HG03066 (cell line): Measurements from ENCODE around the gene ZNF280B.
A peak's percentile ranks its signal among the peaks of the same experiment; 100 is the strongest.

Experiments
- ATAC-seq: cut with Tn5 transposase; IDR thresholded peaks from one replicate; pipeline ENCODE4 v1.9.1; 2021; ENCODE audit warnings: low read depth; ENCODE audit not compliant: unreplicated experiment

ZNF280B gene

DNA sequence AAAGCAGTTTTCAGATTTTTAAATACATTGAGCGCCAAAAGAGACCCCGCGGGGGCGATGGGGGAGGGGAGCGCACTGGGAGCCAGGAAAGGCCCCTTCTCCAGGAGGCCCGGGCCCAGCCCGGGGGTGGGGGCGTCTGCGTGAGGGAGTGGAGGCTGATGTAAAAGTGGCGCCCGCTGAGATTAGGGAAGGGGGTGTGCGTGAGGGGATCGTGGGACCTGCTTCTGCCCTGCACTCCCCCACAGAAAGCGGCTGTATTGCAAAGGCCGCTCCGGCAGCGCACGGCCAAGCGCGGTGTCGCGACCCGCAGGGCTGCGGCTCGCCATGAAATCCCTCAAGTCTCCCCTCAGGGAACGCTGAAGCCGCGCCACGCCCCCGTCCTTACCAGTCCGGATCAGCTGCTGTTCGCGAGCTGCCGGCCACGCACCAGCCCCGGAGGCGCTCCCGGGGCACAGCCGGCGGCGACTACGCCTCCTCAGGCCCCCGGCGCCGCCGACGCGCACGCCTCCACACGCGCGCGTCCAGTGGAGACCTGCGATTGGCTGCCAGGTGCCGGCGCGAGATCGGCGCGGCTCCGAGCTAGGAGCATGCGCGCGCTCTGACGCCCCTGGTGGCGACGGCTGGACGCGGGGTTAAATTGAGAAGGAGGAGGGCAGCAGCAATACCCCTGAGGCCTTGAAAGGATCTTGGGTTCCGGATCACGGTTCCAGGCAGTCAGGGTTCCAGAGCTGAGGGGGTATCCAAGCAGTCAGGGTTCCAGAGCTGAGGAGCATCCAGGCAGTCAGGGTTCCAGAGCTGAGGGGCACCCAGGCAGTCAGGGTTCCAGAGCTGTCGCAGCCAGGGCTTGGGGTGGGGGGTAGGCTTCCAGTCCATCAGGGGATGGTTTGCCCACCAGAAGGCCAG lies at the start of gene ZNF280B:
Gene ZNF280B (minus strand): TSS at position 469 of the 903 bp plus-strand sequence. CDS start 19,344 bp downstream, outside the sequence.
- peak; percentile 78 for ATAC-seq

GRCh38 chr22:22556995-22557925 lies 48.7 kb upstream of the ZNF280B start:
- ATAC-seq = no peak

- no peak for ATAC-seq
Observed at GRCh38 chr22:22556578-22556977, 48.0 kb upstream of the ZNF280B start.

DNA sequence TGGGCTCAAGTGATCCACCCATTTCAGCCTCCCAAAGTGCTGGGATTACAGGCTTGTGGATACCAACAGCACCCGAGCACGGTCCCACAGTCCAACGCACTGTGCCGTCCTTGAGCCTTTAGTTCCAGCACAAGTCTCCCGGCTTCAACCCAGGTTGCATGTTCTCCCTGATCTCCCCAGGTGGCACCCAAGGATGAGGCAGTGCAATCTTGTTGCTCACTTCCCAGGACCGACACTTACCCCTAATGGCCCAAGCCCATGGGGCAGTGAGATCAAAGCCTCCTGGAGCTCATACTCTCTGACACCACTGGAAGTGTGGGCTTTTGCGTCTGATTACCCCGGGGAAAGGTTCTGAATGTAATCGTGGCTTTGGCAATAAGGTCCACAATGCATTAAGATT lies 47.1 kb upstream of the ZNF280B start:
- no peak for ATAC-seq

DNA sequence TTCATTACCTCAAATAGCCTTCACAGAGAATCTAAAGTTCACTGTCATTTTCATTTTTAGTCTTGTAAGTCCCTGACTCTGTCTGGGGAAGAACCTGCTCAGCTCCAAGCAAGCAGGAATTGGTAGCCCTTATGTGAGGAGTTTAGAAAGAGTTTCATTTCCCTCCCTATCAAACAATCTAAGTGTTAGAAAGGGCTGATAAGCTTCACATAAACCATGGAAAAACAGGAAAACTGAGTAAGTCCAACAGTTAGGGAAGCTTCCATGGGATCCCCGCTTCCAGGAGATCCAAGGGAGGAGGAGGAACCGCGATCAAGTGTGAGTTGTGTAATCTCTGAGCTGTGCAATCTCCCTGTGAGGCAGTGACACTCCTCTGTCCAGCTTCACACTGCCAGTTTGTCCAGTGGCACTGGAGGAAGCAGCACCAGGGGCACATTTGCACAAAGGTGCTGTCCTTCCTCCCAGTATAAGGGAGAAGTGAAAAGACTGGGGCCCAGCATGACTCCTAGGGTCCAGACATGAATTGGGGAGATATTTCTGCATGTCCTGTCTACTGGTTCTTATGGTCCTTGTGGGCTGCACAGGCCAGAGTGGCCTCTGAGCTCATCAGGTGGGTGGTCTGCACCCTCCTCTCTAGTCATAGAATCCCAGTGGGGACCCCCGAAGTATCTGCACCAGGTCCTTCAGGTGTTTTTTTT lies 46.2 kb upstream of the ZNF280B start:
- ATAC-seq = no peak

DNA sequence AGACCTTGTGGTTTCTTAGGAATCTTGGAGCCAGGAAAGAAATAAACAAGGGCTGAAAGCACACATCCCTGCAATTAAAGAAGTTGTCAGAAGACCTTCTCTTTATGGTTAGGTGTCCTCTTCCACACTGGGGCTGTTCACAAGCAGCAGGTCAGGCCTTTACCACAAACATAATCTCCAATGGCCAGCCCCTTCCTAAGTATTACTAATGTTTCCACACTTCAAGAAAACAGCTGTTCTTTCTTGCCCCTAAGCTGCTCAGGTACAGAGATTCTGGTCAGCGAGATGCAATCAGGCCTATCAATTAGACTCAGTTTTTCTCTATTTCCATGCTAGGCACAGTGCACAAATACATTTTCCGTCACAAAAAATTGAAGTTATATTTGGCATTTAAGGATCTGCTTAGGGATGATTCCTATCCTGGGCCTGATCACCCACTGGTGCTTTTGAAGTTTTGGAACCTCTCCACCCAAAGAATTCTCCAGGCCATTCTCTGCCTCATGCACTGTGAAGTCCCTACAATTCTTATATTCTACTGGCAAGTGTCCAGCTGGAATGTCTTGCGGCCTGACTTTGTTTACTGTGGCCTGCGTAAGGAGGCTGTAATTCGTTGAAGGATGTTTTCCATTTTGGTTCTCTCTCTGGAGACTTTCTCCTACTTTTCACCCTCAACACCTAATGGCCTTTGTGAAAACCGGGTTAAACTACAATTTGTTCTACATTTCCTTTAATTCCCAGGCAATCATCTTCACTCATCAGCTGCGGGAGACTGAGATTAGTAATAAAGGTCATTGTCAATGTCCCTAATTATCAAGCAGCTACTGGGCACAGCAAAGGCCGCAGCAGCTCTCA lies 45.4 kb upstream of the ZNF280B start:
- no peak for ATAC-seq

GRCh38 chr22:22553141-22553540 lies 44.6 kb upstream of the ZNF280B start:
- no peak for ATAC-seq

GRCh38 chr22:22552630-22553029 lies 44.1 kb upstream of the ZNF280B start:
- ATAC-seq = no peak

DNA sequence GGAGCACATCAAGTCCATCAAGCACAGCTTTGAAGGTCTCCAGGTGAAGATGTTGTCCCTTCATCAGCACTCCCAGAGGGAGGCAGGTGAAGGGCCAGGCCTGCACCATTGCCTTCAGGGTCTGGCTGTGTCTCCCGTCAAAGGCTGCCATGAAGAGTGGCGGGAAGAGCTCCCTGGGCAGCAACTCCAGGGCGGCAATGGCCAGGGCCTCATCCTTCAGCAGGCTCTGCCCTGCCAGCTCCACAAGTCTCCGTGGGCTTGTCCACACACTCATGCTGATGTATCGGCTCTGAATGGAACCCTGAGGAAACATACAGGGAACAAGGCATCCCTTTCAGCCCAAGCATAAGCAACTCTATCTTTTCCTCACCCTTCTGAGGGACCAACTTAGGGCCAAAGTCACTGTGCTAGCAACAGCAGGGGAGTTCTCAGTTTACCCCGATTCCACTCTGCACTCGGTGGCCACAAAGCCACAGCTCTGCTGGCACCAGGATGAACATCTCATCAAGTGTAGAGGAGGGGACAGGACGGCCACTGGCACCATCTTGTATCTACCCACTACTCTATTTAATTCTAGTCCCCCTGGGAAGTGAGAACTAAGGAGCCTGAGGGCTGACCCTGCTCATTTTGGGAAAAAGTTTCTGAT lies 42.4 kb upstream of the ZNF280B start:
- ATAC-seq = no peak

DNA sequence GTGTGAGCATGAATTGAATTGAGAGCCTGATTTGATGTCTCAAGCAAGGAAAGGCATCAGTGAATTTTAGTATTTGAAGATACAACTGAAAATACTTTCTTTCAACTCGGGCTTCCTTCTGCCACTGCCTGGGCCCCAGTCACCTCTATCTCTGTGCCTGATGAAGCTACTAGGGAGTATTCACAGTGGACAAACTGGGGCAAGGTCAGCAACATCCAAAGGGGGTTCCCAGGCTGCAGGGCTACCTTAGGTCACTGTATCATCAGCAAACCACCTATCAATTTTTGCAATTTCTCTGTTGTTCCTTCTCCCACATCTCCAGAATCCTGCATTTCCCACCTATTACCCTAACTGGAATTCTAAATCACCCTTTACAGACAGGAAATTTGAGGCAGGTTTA lies 40.4 kb upstream of the ZNF280B start:
- no peak for ATAC-seq

GRCh38 chr22:22548317-22548716 lies 39.8 kb upstream of the ZNF280B start:
- ATAC-seq = no peak

- ATAC-seq = no peak
Observed at GRCh38 chr22:22547692-22548300, 39.3 kb upstream of the ZNF280B start.

- ATAC-seq = no peak
Observed at GRCh38 chr22:22547226-22547625, 38.7 kb upstream of the ZNF280B start.

GRCh38 chr22:22546490-22546889 lies 37.9 kb upstream of the ZNF280B start:
- ATAC-seq = no peak

- no peak for ATAC-seq
Observed at GRCh38 chr22:22545084-22545483, 36.5 kb upstream of the ZNF280B start.

GRCh38 chr22:22538226-22538989 lies 29.9 kb upstream of the ZNF280B start:
- no peak for ATAC-seq

- no peak for ATAC-seq
Observed at GRCh38 chr22:22536916-22537315, 28.4 kb upstream of the ZNF280B start.

DNA sequence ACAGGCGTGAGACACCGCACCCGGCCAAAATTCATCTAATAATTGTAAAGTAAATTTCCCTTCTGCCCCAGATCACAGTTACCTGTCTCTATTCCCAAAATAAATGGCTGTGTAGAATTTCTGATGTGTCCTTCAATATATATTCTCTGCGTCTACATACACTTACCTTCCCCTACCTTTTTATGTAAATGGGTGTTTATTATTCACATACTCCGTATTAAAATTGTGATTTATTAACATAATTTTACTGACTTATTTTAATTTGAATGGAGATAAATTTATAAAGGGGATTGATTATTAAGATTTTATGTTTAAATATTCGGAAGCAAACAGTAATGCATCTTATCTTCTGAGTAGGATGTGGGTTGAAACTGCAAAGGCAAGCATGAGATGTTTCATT lies 28.0 kb upstream of the ZNF280B start:
- ATAC-seq = no peak
